ENCODE measurements around the gene CAMK4.
"Not testable (repeated sequence)": the region's sequence is repeated elsewhere in the genome, so short reads cannot be mapped to it uniquely, and the experiment has no call there.

CAMK4 gene

DNA sequence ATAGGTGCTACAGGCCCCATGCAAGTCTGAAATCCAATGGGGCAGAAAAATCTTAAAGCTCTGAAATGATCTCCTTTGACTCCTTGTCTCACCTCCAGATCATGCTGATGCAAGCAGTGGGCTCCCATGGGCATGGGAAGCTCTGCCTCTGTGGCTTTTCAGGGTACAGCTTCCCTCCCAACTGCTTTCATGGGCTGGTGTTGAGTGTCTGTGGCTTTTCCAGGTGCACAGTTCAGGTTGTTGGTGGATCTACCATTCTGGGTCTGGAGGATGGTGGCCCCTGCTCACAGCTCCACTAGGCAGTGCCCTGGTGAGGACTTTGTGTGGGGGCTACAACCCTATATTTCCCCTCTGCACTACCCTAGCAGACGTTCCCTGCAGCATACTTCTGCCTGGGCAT is 184.6 kb downstream of the CAMK4 start:
- no peak for FAIRE-seq
- DNase-seq (ENCODE audit: insufficient read length, low spot score): no peak
- no peak for TF ChIP-seq POLR2A (IDR thresholded peaks at IDR 0.05; ENCODE audit: low read depth, low read length)

- not testable (repeated sequence) for FAIRE-seq; DNase-seq (ENCODE audit: insufficient read length, low spot score)
Measured at GRCh38 chr5:111409266-111409665, 185.1 kb downstream of the CAMK4 start.

- not testable (repeated sequence) for DNase-seq (ENCODE audit: insufficient read length, low spot score); FAIRE-seq
Measured at GRCh38 chr5:111410067-111410466, 185.9 kb downstream of the CAMK4 start.

DNA sequence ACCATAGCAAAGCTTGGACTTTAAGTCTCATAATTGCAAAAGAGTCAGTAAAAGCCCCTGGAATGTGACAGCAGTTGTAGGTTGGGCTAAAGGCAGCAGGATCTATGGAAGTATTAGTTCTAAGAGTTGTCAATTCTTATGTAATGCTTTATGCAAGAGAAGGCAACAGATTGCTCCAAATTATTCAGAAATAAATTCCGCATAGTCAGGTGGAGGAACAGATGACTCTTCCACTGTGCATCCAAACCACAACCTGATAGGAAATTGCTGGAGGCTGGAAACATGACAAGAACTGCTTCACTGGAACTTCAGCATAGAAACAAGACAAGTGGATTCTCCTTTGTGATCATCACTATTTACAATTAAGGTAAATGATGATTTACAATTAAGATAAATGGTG is 187.1 kb downstream of the CAMK4 start:
- FAIRE-seq (no peak), DNase-seq (ENCODE audit: insufficient read length, low spot score) (no peak)
- TF ChIP-seq POLR2A (IDR thresholded peaks at IDR 0.05; ENCODE audit: low read depth, low read length): no peak

DNA sequence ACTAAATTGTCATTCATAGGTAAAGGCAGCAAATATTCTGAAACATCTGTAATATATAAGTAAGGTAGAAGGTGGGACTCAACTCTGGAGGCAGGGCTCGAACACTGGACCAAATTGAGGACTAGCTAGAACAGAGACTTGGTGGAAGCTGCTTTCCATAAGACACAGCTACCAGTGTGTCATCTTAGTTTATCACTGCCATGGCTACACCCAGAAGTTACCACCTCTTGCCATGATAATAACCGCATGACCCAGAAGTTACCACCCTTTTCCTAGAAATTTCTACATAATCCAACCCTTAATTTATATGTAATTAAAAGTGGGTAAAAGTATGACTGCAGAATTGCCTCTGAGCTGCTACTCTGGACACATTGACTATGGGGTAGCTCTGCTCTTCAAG is 188.4 kb downstream of the CAMK4 start:
- TF ChIP-seq POLR2A (IDR thresholded peaks at IDR 0.05; ENCODE audit: low read depth, low read length): no peak
- no peak for FAIRE-seq
- DNase-seq (ENCODE audit: insufficient read length, low spot score): no peak

DNA sequence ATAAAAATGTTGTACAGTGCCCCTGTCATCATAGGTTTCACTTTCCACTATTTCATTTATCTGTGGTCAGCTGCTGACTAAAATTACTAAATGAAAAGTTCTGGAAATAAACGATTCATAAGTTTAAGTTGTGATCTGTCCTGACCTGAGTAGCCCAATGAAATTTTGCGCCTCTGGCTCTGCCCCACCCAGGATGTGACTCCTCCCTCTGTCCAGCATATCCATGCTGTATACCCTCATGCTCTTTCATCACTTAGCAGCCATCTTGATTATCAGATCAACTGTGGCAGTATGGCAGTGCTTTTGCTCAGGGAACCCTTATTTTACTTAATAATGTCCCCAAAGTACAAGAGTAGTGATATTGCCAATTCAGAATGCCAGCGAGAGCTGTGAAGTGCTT is 190.9 kb downstream of the CAMK4 start:
- DNase-seq (ENCODE audit: insufficient read length, low spot score) (no peak), FAIRE-seq (no peak)
- TF ChIP-seq POLR2A (IDR thresholded peaks at IDR 0.05; ENCODE audit: low read depth, low read length): no peak

- no peak for TF ChIP-seq POLR2A (IDR thresholded peaks at IDR 0.05; ENCODE audit: low read depth, low read length)
- FAIRE-seq: no peak
Measured at GRCh38 chr5:111422245-111422644, 198.1 kb downstream of the CAMK4 start.

GRCh38 chr5:111422747-111423720 is 198.8 kb downstream of the CAMK4 start:
- no peak for FAIRE-seq

More at GRCh38 chr5:111422245-111422644, 198.1 kb downstream of the CAMK4 start:
- no peak for DNase-seq (ENCODE audit: insufficient read length, low spot score)

DNA sequence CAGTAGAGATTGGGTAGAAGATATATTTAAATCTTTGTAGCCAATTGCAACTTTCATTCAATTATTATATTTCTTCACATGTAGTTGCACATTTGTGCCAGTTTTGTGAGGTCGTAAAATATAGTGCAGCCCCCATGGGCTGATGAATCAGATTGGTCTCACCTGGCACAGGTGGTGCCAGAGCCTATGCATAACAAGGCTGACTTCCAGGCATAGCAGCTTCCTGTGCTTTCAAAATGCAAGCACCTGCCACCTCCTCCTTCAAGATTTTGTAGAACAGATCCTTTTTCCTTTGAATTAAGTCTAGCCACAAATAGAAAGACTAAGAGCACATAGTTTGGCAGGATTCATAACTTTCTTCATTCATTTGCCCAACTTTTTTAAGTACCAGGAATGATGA is 201.0 kb downstream of the CAMK4 start:
- no peak for FAIRE-seq
- no peak for DNase-seq (ENCODE audit: insufficient read length, low spot score)
- TF ChIP-seq POLR2A (IDR thresholded peaks at IDR 0.05; ENCODE audit: low read depth, low read length): no peak

More at GRCh38 chr5:111422747-111423720, 198.8 kb downstream of the CAMK4 start:
- TF ChIP-seq POLR2A (IDR thresholded peaks at IDR 0.05; ENCODE audit: low read depth, low read length): no peak
- DNase-seq (ENCODE audit: insufficient read length, low spot score): no peak

- no peak for TF ChIP-seq POLR2A (IDR thresholded peaks at IDR 0.05; ENCODE audit: low read depth, low read length)
- no peak for FAIRE-seq
- DNase-seq (ENCODE audit: insufficient read length, low spot score): no peak
Measured at GRCh38 chr5:111427762-111428161, 203.6 kb downstream of the CAMK4 start.

DNA sequence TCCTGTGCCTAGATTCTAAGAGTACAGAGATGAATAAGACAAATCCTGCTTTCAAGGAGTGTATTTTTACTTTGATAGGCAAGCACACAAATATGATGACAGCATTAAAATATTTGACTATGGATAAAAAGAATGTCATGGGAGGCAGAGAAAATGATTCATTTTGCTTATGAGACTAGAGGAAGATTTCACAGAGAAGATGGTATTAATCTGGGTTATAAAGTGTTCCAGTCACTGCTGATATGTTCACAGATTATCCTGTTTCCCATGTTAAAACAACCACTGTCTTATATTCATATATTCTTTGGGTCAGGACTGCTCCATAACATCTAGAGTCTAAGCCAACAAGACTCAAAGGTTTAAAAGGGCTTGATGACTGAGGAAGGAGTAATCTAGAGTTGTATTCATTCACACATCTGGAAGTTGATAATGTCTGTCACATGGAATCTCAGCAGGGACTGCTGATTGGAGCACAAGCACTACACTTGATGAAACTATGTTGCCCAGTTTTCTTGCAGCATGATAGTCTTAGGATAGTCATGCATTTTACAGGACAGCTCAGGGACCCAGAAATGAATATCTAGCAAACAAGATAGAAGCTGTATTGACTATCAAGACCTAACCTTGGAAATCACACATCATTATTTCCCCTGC is 208.8 kb downstream of the CAMK4 start:
- no peak for FAIRE-seq
- no peak for DNase-seq (ENCODE audit: insufficient read length, low spot score)
- no peak for TF ChIP-seq POLR2A (IDR thresholded peaks at IDR 0.05; ENCODE audit: low read depth, low read length)

- no peak for DNase-seq (ENCODE audit: insufficient read length, low spot score)
- no peak for FAIRE-seq
- TF ChIP-seq POLR2A (IDR thresholded peaks at IDR 0.05; ENCODE audit: low read depth, low read length): no peak
Measured at GRCh38 chr5:111434800-111435199, 210.6 kb downstream of the CAMK4 start.

GRCh38 chr5:111439473-111440075 is 215.4 kb downstream of the CAMK4 start:
- DNase-seq (ENCODE audit: insufficient read length, low spot score): no peak
- FAIRE-seq: peak; percentile 93
- TF ChIP-seq POLR2A (IDR thresholded peaks at IDR 0.05; ENCODE audit: low read depth, low read length): no peak

GRCh38 chr5:111447099-111447498 is 222.9 kb downstream of the CAMK4 start:
- DNase-seq (ENCODE audit: insufficient read length, low spot score): no peak
- TF ChIP-seq POLR2A (IDR thresholded peaks at IDR 0.05; ENCODE audit: low read depth, low read length): no peak
- FAIRE-seq: peak; percentile 58
